Stimulated activated CD4-positive, alpha-beta T cell treated with anti-CD3 and anti-CD28 coated beads, TNF-alpha, amount 100 ng/mL, for 48 hours (primary cell): Measurements from ENCODE around the gene ERVV-1.
"Not testable (repeated sequence)": the region's sequence is repeated elsewhere in the genome, so short reads cannot be mapped to it uniquely, and the experiment has no call there.

Experiments used
- DNase-seq, 3 donors: peaks; one replicate each; pipeline ENCODE4 v3.0.0-alpha.2; 2020; ENCODE audit warnings: low read depth in 3 of 3

ERVV-1 gene

GRCh38 chr19:53019684-53020083, 6.0 kb downstream of the ERVV-1 start:
- no peak for DNase-seq

GRCh38 chr19:53028306-53028705, 14.6 kb downstream of the ERVV-1 start:
- not testable (repeated sequence) for DNase-seq

- DNase-seq = no peak
Observed at GRCh38 chr19:53034054-53034453, 20.3 kb downstream of the ERVV-1 start.

GRCh38 chr19:53034948-53035675, 21.4 kb downstream of the ERVV-1 start:
- DNase-seq = no peak

GRCh38 chr19:53037101-53038097, 23.7 kb downstream of the ERVV-1 start:
- no peak for DNase-seq

- DNase-seq = no peak
Observed at GRCh38 chr19:53041366-53041765, 27.6 kb downstream of the ERVV-1 start.

GRCh38 chr19:53045536-53045935, 31.8 kb downstream of the ERVV-1 start:
- DNase-seq = no peak

GRCh38 chr19:53047379-53047778, 33.7 kb downstream of the ERVV-1 start:
- DNase-seq = no peak

GRCh38 chr19:53055117-53055516, 41.4 kb downstream of the ERVV-1 start:
- no peak for DNase-seq

GRCh38 chr19:53057904-53058580, 44.3 kb downstream of the ERVV-1 start:
- DNase-seq = no peak
